GM10248 (cell line): ENCODE data around the gene TTC22.

Source experiments
- CTCF ChIA-PET: fragments of 300-600 bp; sonication (Branson Sonifier 250); formaldehyde crosslinking; extraction: SDS; loops from one replicate; lab custom pipeline; 2021; ENCODE audit warnings: antibody characterized with exemption; lab: Yijun Ruan, JAX
- POLR2A ChIA-PET: fragments of 350-650 bp; sonication (Branson Sonifier 250); formaldehyde crosslinking; extraction: SDS; loops from one replicate; lab custom pipeline; 2020; ENCODE audit warnings: antibody characterized with exemption; lab: Yijun Ruan, JAX
- DNase-seq: peaks from one replicate; pipeline ENCODE4 v3.0.0; 2012; ENCODE audit errors: extremely low spot score
- CTCF ChIP-seq: IDR thresholded peaks from 2 replicates; pipeline ENCODE4 v1.5.1; 2012; ENCODE audit warnings: mild to moderate bottlenecking, low read depth; ENCODE audit errors: extremely low read depth, missing control alignments, control extremely low read depth

The TTC22 gene

GRCh38 chr1:54750596-54750995 is 50.5 kb downstream of the TTC22 start:
- ChIA-PET CTCF (no interaction called here), POLR2A (no interaction called here)
- no peak for DNase-seq
- no peak for TF ChIP-seq CTCF

- no peak for DNase-seq
- TF ChIP-seq CTCF = no peak
- CTCF ChIA-PET = no interaction called here
- POLR2A ChIA-PET = no interaction called here
Measured at GRCh38 chr1:54748094-54748835, 52.9 kb downstream of the TTC22 start.

GRCh38 chr1:54745864-54746263 is 55.3 kb downstream of the TTC22 start:
- DNase-seq = no peak
- ChIA-PET CTCF (interaction anchor here (1.2 kb wide), 1 partner anchor 53 kb away, joined by 3 read pairs; no protein-coding TSS in a partner anchor), POLR2A (no interaction called here)
- TF ChIP-seq CTCF = no peak

- POLR2A ChIA-PET = no interaction called here
- CTCF ChIA-PET = interaction anchor here (1.0 to 1.2 kb wide), 3 partner anchors 11 to 769 kb away, joined by 3 to 7 read pairs (median 3); no protein-coding TSS in a partner anchor
- no peak for DNase-seq
- TF ChIP-seq CTCF = no peak
Measured at GRCh38 chr1:54745274-54745673, 55.8 kb downstream of the TTC22 start.

- no peak for DNase-seq
- no peak for TF ChIP-seq CTCF
- ChIA-PET POLR2A (no interaction called here), CTCF (interaction anchor here (1.0 to 1.2 kb wide), 3 partner anchors 11 to 769 kb away, joined by 3 to 7 read pairs (median 3); no protein-coding TSS in a partner anchor)
Measured at GRCh38 chr1:54744696-54745095, 56.4 kb downstream of the TTC22 start.

GRCh38 chr1:54743416-54744226 is 57.5 kb downstream of the TTC22 start:
- no peak for TF ChIP-seq CTCF
- ChIA-PET CTCF (interaction anchor here (1.8 kb wide), 1 partner anchor 15 kb away, joined by 5 read pairs; no protein-coding TSS in a partner anchor), POLR2A (no interaction called here)
- DNase-seq = no peak
